GM23248 (cell line): ENCODE results near the gene RABGAP1L.

Experiments used
- EZH2 ChIP-seq: fragments of 200-600 bp; sonication (generic); IDR thresholded peaks from 2 replicates; pipeline ENCODE4 v1.6.1; 2018; ENCODE audit warnings: antibody characterized with exemption, mild to moderate bottlenecking; ENCODE audit not compliant: insufficient read depth, poor library complexity, severe bottlenecking
- EZH2phosphoT487 ChIP-seq: fragments of 200-600 bp; sonication (generic); IDR thresholded peaks from 2 replicates; pipeline ENCODE4 v1.6.1; 2018; ENCODE audit warnings: antibody characterized with exemption, moderate library complexity, mild to moderate bottlenecking, low read depth; ENCODE audit not compliant: insufficient read depth

DNA sequence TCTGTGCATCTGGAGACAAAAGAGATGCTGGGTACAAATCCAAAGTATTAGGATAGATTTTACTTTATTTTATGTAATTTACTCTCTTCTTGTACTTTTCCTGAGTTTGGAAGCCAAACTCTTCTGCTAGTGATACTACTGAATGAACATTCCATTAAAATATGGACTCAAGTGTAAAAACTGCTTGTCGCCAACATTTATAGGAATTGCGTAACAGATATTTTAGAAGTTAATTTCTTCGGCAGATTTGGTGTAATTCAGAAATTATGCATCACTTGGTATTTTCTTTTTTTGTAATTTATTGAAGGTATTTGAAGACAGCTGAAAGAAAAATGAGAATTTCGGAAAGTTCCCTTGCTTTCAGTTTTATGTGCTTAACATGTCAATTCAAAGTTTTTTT is 137.0 kb downstream of the RABGAP1L start:
- no peak for TF ChIP-seq EZH2phosphoT487
- no peak for TF ChIP-seq EZH2
